IMR-90 (cell line): ENCODE measurements around the gene MYOF. TPM values are rescaled to one million over a fixed set of nuclear protein-coding genes. Genes with fewer than 3 reads are reported as not detected.
A peak's percentile ranks its signal among the peaks of the same experiment; 100 is the strongest.

Experiments
- ATAC-seq: fragments of 200-7000 bp; cut with Tn5 transposase; 2 replicates; pipeline ENCODE4 v1.9.1; 2020; ENCODE audit warnings: low read depth, mild to moderate bottlenecking, moderate library complexity
- BruUV-seq: library from RNA; stranded (reverse); fragments of 400-500 nt; replicated peaks from 2 replicates; lab custom pipeline; 2021; lab: Mats Ljungman, UMichigan
- CTCF ChIA-PET: fragments of 300-600 bp; formaldehyde crosslinking; extraction: SDS; loops from one replicate; lab custom pipeline; 2021; ENCODE audit warnings: antibody characterized with exemption; lab: Yijun Ruan, JAX
- POLR2A ChIA-PET: fragments of 300-600 bp; sonication (Branson Sonifier 250); formaldehyde crosslinking; loops from one replicate; lab custom pipeline; 2022; ENCODE audit warnings: antibody characterized with exemption; ENCODE audit not compliant: unreplicated experiment; lab: Charles Lee
- DNase-seq: peaks from one replicate; pipeline ENCODE4 v3.0.0; 2013
- H2AFZ ChIP-seq: replicated peaks from 2 replicates; pipeline ENCODE3; 2013; ENCODE audit warnings: low read length, mild to moderate bottlenecking; ENCODE audit not compliant: poor library complexity
- H2AK5ac ChIP-seq: 2 replicates; pipeline ENCODE4 v1.6.1; 2013; ENCODE audit warnings: low read depth, low read length, inconsistent platforms
- H2AK9ac ChIP-seq: replicated peaks from 2 replicates; pipeline ENCODE3; 2013; ENCODE audit warnings: mild to moderate bottlenecking, low read depth, low read length, moderate library complexity; ENCODE audit not compliant: poor library complexity
- H2BK120ac ChIP-seq: 2 replicates; pipeline ENCODE4 v1.6.1; 2013; ENCODE audit warnings: low read depth, low read length, inconsistent platforms
- H2BK15ac ChIP-seq: 3 replicates; pipeline ENCODE4 v1.6.1; 2013; ENCODE audit warnings: low read depth, low read length, inconsistent platforms
- H2BK20ac ChIP-seq: 2 replicates; pipeline ENCODE4 v1.6.1; 2013; ENCODE audit warnings: low read depth, mild to moderate bottlenecking, inconsistent platforms, low read length, moderate library complexity
- H2BK5ac ChIP-seq: 2 replicates; pipeline ENCODE4 v1.6.1; 2013; ENCODE audit warnings: mild to moderate bottlenecking, low read depth, low read length, inconsistent platforms; ENCODE audit not compliant: poor library complexity, severe bottlenecking
- H3K14ac ChIP-seq: replicated peaks from 2 replicates; pipeline ENCODE4 v1.6.1; 2013; ENCODE audit warnings: low read depth, low read length, inconsistent platforms
- H3K18ac ChIP-seq: 2 replicates; pipeline ENCODE4 v1.6.1; 2013; ENCODE audit warnings: low read depth, low read length, control low read depth
- H3K23ac ChIP-seq: 2 replicates; pipeline ENCODE4 v1.6.1; 2013; ENCODE audit warnings: low read depth, low read length, inconsistent platforms
- H3K27ac ChIP-seq: 2 replicates; pipeline ENCODE4 v1.5.1; 2013; ENCODE audit warnings: mild to moderate bottlenecking, control low read depth, low read length; ENCODE audit not compliant: insufficient read depth
- H3K27me3 ChIP-seq: 2 replicates; pipeline ENCODE4 v1.6.1; 2013; ENCODE audit warnings: low read length; ENCODE audit not compliant: control insufficient read depth, insufficient read depth
- H3K36me3 ChIP-seq: 2 replicates; pipeline ENCODE4 v1.6.1; 2013; ENCODE audit warnings: low read length, mixed read lengths; ENCODE audit not compliant: control insufficient read depth, insufficient read depth
- H3K4ac ChIP-seq: 2 replicates; pipeline ENCODE4 v1.6.1; 2013; ENCODE audit warnings: low read depth, low read length, inconsistent platforms
- H3K4me1 ChIP-seq: 2 replicates; pipeline ENCODE4 v1.6.1; 2013; ENCODE audit warnings: low read length, mixed read lengths; ENCODE audit not compliant: control insufficient read depth, insufficient read depth
- H3K4me2 ChIP-seq: 2 replicates; pipeline ENCODE4 v1.6.1; 2013; ENCODE audit warnings: low read depth, mild to moderate bottlenecking, control low read depth, low read length, moderate library complexity
- H3K4me3 ChIP-seq: 2 replicates; pipeline ENCODE4 v1.5.1; 2013; ENCODE audit warnings: low read depth, mild to moderate bottlenecking, control low read depth, low read length, moderate library complexity; ENCODE audit not compliant: insufficient read depth
- H3K56ac ChIP-seq: 2 replicates; pipeline ENCODE4 v1.6.1; 2013; ENCODE audit warnings: low read length, inconsistent platforms; ENCODE audit not compliant: insufficient read depth; ENCODE audit errors: extremely low read depth
- H3K79me1 ChIP-seq, 2 experiments: 2 replicates each; pipeline ENCODE4 v1.6.1; 2013; ENCODE audit warnings: low read length in 2 of 2, inconsistent platforms in 1 of 2, low read depth in 1 of 2
- H3K9ac ChIP-seq: 2 replicates; pipeline ENCODE4 v1.6.1; 2013; ENCODE audit warnings: low read depth, low read length, control low read depth
- H3K9me1 ChIP-seq: 2 replicates; pipeline ENCODE4 v1.6.1; 2013; ENCODE audit warnings: low read length, inconsistent platforms; ENCODE audit not compliant: insufficient read depth
- H3K9me3 ChIP-seq: 2 replicates; pipeline ENCODE4 v1.6.1; 2013; ENCODE audit warnings: low read length; ENCODE audit not compliant: control insufficient read depth, insufficient read depth
- H4K20me1 ChIP-seq: 2 replicates; pipeline ENCODE4 v1.6.1; 2013; ENCODE audit warnings: low read length, inconsistent platforms; ENCODE audit not compliant: insufficient read depth
- H4K5ac ChIP-seq: 2 replicates; pipeline ENCODE4 v1.6.1; 2013; ENCODE audit warnings: mild to moderate bottlenecking, low read depth, low read length, control low read depth
- H4K8ac ChIP-seq, 2 experiments: 2 replicates each; pipeline ENCODE4 v1.6.1; 2013; ENCODE audit warnings: low read depth in 2 of 2, low read length in 2 of 2, control low read depth in 1 of 2, inconsistent platforms in 1 of 2
- H4K91ac ChIP-seq: 2 replicates; pipeline ENCODE4 v1.6.1; 2013; ENCODE audit warnings: low read depth, low read length, inconsistent platforms; ENCODE audit not compliant: insufficient read depth
- MAZ ChIP-seq: IDR thresholded peaks from 2 replicates; pipeline ENCODE4 v1.6.1; 2012; ENCODE audit warnings: low read depth, mild to moderate bottlenecking, low read length, improper control_type of control experiment, moderate library complexity, borderline replicate concordance
- MXI1 ChIP-seq: IDR thresholded peaks from 2 replicates; pipeline ENCODE4 v1.6.1; 2012; ENCODE audit warnings: low read depth, mild to moderate bottlenecking, low read length, moderate library complexity, borderline replicate concordance
- POLR2A ChIP-seq: IDR thresholded peaks from 2 replicates; pipeline ENCODE4 v1.6.1; 2012; ENCODE audit warnings: mild to moderate bottlenecking, low read depth, low read length
- RAD21 ChIP-seq: IDR thresholded peaks from 2 replicates; pipeline ENCODE4 v1.6.1; 2012; ENCODE audit warnings: low read length, improper control_type of control experiment
- WGBS, 2 experiments: methylation state at CpG; one replicate each; pipeline versions ENCODE4 v1.1.5 to v1.1.7; 2013; ENCODE audit warnings: missing lambda C conversion rate in 2 of 2; ENCODE audit not compliant: insufficient read length in 1 of 2; ENCODE audit errors: extremely low coverage in 2 of 2; 5-methylcytosine and 5-hydroxymethylcytosine counted together
- dilution Hi-C: fragments of 300-500 bp; cut with HindIII; formaldehyde crosslinking; loops from one replicate; pipeline ENCODE4 v1.14.3; 2018; ENCODE audit warnings: low sequenced_read_pairs; ENCODE audit not compliant: unreplicated experiment
- in situ Hi-C: fragments of 300-500 bp; cut with MboI; formaldehyde crosslinking; loops from 3 replicates; pipeline ENCODE4 v1.14.3; 2019; ENCODE audit warnings: low sequenced_read_pairs, inconsistent platforms, mixed read lengths
- intact Hi-C: fragments of 100-400 bp; cut with micrococcal nuclease; formaldehyde crosslinking; loops from 2 replicates; pipeline ENCODE4 v1.10.0; 2022
- polyA plus RNA-seq, 3 experiments: library from polyadenylated mRNA; depleted of rRNA; stranded (reverse); fragments of >200 nt; gene quantifications; 2 replicates each; pipeline ENCODE4 v1.2.3, GENCODE V29; 2012; ENCODE audit warnings: low replicate concordance in 1 of 3
- total RNA-seq: library from RNA; depleted of rRNA; stranded (reverse); fragments of >200 nt; gene quantifications from 2 replicates; pipeline ENCODE4 v1.2.3, GENCODE V29; 2012

Gene MYOF
- total and polyA plus RNA-seq, 2 of the 4 experiments (the other 2 are of a cell fraction): 221 to 281 TPM

- H2AK5ac ChIP-seq: peak within 1 kb of the TSS; percentile 70
- peak within 1 kb of the TSS; percentile 63 for H3K4me3 ChIP-seq
- peak within 1 kb of the TSS; percentile 58 for H3K27ac ChIP-seq
- no peak within 1 kb of the TSS for H2BK20ac ChIP-seq
- no peaks in the 10 kb centered on the region for H4K20me1 ChIP-seq
- H2BK15ac ChIP-seq: peak within 1 kb of the TSS; percentile 77; the same call in 1 of the 3 replicates
- TF ChIP-seq RAD21 (no peak), MAZ (peak; percentile 67; the same call in 1 of the 2 replicates), MXI1 (peak; percentile 99), POLR2A (peak; percentile 61; the same call in 1 of the 2 replicates)
- intact Hi-C loops (no loop called here), dilution Hi-C loops (no loop called here), in situ Hi-C loops (no loop called here)
- peak within 1 kb of the TSS; percentile 80 for H3K4ac ChIP-seq
- H3K36me3 ChIP-seq: no peaks in the 10 kb centered on the region
- H2AK9ac ChIP-seq: peak within 1 kb of the TSS; percentile 73
- H2AFZ ChIP-seq: peak within 1 kb of the TSS; percentile 95
- ChIA-PET POLR2A (interaction anchor here (0.5 to 0.9 kb wide), 2 partner anchors 15 to 114 kb away, joined by 3 to 6 read pairs; no protein-coding TSS in a partner anchor), CTCF (interaction anchor here (0.6 to 0.9 kb wide), 3 partner anchors 11 to 611 kb away, joined by 3 read pairs; partner anchors contain the start of gene MYOF)
- H3K27me3 ChIP-seq: no peaks in the 10 kb centered on the region
- 2% methylated on average over 28 of the region's 68 CpGs; no CpG with 5 or more reads in 1 of the 2 experiments for WGBS, 2 experiments
- peak within 1 kb of the TSS; percentile 2; the same call in 1 of the 2 replicates for H2BK120ac ChIP-seq
- peak within 1 kb of the TSS; percentile 90 for H3K14ac ChIP-seq
- H3K4me1 ChIP-seq: no peaks in the 10 kb centered on the region
- H3K56ac ChIP-seq: peak within 1 kb of the TSS; percentile 66; the same call in 1 of the 2 replicates
- H4K5ac ChIP-seq: peak within 1 kb of the TSS; percentile 9
- ATAC-seq (peak; percentile 100), DNase-seq (peak; percentile 87)
- H4K91ac ChIP-seq: peak within 1 kb of the TSS; percentile 84
- peak within 1 kb of the TSS; percentile 78 to 87 for H4K8ac ChIP-seq
- H3K79me1 ChIP-seq: peaks cover 15 to 19% of the 10 kb centered on the region in 2 experiments
- H3K9me3 ChIP-seq: no peaks in the 10 kb centered on the region
- H3K18ac ChIP-seq: peak within 1 kb of the TSS; percentile 7; the same call in 1 of the 2 replicates
- no TSS peak for BruUV-seq
- peak within 1 kb of the TSS; percentile 98 for H3K4me2 ChIP-seq
- H3K23ac ChIP-seq: peak within 1 kb of the TSS; percentile 96
- H3K9me1 ChIP-seq: no peaks in the 10 kb centered on the region
- peak within 1 kb of the TSS; percentile 70 for H3K9ac ChIP-seq
- H2BK5ac ChIP-seq: peak within 1 kb of the TSS; percentile 14
Observed at GRCh38 chr10:93496322-93497041, 14.3 kb upstream of the MYOF start, which contains the start of gene CEP55. Gene CEP55 (plus strand): TSS chr10:93496612. CDS start chr10:93500052, 3,440 bp downstream.
